Stomach (tissue), 9 donors: ENCODE results near the gene CAVIN4. TPM values are rescaled to one million over a fixed set of nuclear protein-coding genes. Genes with fewer than 3 reads are reported as not detected.

Experiments
- DNase-seq, 2 donors: peaks; one replicate each; pipeline versions ENCODE4 v3.0.0 to v3.0.0-alpha.2; 2013 to 2019
- H3K27ac ChIP-seq, 5 donors: fragments of 200-600 bp in 4 of 5; sonication (generic) in 4 of 5; one replicate each; pipeline ENCODE4 v1.5.1; 2013 to 2019; ENCODE audit warnings: mild to moderate bottlenecking in 1 of 5, moderate library complexity in 1 of 5
- H3K27me3 ChIP-seq, 3 donors: fragments of 200-600 bp; sonication (generic); one replicate each; pipeline ENCODE4 v1.5.1; 2017 to 2019; ENCODE audit warnings: mixed run types in 1 of 3
- H3K36me3 ChIP-seq, 4 donors: fragments of 200-600 bp; sonication (generic); 1 replicate in 3 of 4; 2 replicates in 1 of 4; pipeline ENCODE4 v1.5.1; 2016 to 2019
- H3K4me1 ChIP-seq, 4 donors: fragments of 200-600 bp; sonication (generic); one replicate each; pipeline ENCODE4 v1.5.1; 2016 to 2019
- H3K4me3 ChIP-seq, 4 donors: fragments of 200-600 bp; sonication (generic) in 3 of 4; one replicate each; pipeline ENCODE4 v1.5.1; 2016 to 2019; ENCODE audit warnings: mild to moderate bottlenecking in 1 of 4
- H3K9me3 ChIP-seq, 4 donors: fragments of 200-600 bp; sonication (generic); one replicate each; pipeline ENCODE4 v1.5.1; 2016 to 2019
- EP300 ChIP-seq: sonication (generic); formaldehyde crosslinking; IDR thresholded peaks from one replicate; pipeline ENCODE4 v1.6.1; 2017; ENCODE audit warnings: antibody characterized with exemption
- POLR2A ChIP-seq, 4 donors: fragments of 450-650 bp; IDR thresholded peaks; one replicate each; pipeline ENCODE4 v1.6.1; 2016; ENCODE audit warnings: antibody characterized with exemption in 4 of 4, control low read depth in 2 of 4, mild to moderate bottlenecking in 1 of 4, moderate library complexity in 1 of 4
- POLR2AphosphoS5 ChIP-seq, 3 donors: sonication (generic); formaldehyde crosslinking; IDR thresholded peaks; one replicate each; pipeline ENCODE4 v1.6.1; 2016; ENCODE audit warnings: antibody characterized with exemption in 3 of 3
- WGBS, 5 donors: extraction: QIAGEN DNeasy Blood & Tissue Kit in 3 of 5; methylation state at CpG; one replicate each; pipeline versions ENCODE4 v1.1.5 to v1.1.7; 2013 to 2018; 5-methylcytosine and 5-hydroxymethylcytosine counted together
- intact Hi-C: fragments of 100-400 bp; cut with DNase I; formaldehyde crosslinking; loops from one replicate; pipeline ENCODE4 v1.15.1; 2023; ENCODE audit warnings: low total_unique reads
- polyA plus RNA-seq, 3 donors: library from polyadenylated mRNA; stranded (reverse); fragments of 200-250 nt; gene quantifications; one replicate each; pipeline ENCODE4 v1.2.3, GENCODE V29; 2013
- total RNA-seq, 5 donors: library from RNA; depleted of rRNA; stranded (reverse); fragments of >200 nt; gene quantifications; one replicate each; pipeline versions ENCODE4 v1.1.0 to v1.2.3, GENCODE V29; 2014 to 2016
- TF ChIP-seq, protein P1 (sequence below), 7 experiments: fragments of 450-650 bp in 4 of 7; fragments of 200-600 bp in 3 of 7; sonication (generic) in 3 of 7; IDR thresholded peaks; one replicate each; pipeline ENCODE4 v1.5.1; 2016 to 2019; ENCODE audit warnings: antibody characterized with exemption in 7 of 7, control low read depth in 2 of 7, mild to moderate bottlenecking in 1 of 7
- donor health status: healthy with polysubstance abuse.
- donor health status: Bipolar disorder and iron deficiency.
- donor health status: healthy.

Gene CAVIN4
- total and polyA plus RNA-seq, 8 donors: 0.13 to 0.55 (median 0.34) TPM; not detected in 4

GRCh38 chr9:100587375-100587774, 9.5 kb downstream of the CAVIN4 start:
- 39 to 54% (median 50%) methylated on average over 9 of the region's 9 CpGs for WGBS, 5 donors
- intact Hi-C loops: no loop called here

GRCh38 chr9:100589582-100589981, 11.7 kb downstream of the CAVIN4 start:
- intact Hi-C loops: no loop called here
- WGBS, 5 donors: 49 to 66% (median 57%) methylated on average over 5 of the region's 5 CpGs
- H3K4me3 ChIP-seq: no peak overlapping the region
- H3K9me3 ChIP-seq: no peaks in the 10 kb centered on the region
- H3K36me3 ChIP-seq: peaks cover 0 to 5% (median 2%) of the 10 kb centered on the region in 4 donors
- no peak for DNase-seq
- no peaks in the 10 kb centered on the region for H3K4me1 ChIP-seq
- TF ChIP-seq POLR2AphosphoS5 (IDR thresholded peaks at IDR 0.05) (no peak), EP300 (no peak), POLR2A (IDR thresholded peaks at IDR 0.05) (no peak)
- H3K27ac ChIP-seq: no peak overlapping the region
- H3K27me3 ChIP-seq: no peaks in the 10 kb centered on the region

More at GRCh38 chr9:100587375-100587774, 9.5 kb downstream of the CAVIN4 start:
- H3K27me3 ChIP-seq: no peaks in the 10 kb centered on the region
- no peak for DNase-seq
- TF ChIP-seq POLR2AphosphoS5 (IDR thresholded peaks at IDR 0.05) (no peak), POLR2A (IDR thresholded peaks at IDR 0.05) (no peak), EP300 (no peak)
- TF ChIP-seq, protein P1, sequence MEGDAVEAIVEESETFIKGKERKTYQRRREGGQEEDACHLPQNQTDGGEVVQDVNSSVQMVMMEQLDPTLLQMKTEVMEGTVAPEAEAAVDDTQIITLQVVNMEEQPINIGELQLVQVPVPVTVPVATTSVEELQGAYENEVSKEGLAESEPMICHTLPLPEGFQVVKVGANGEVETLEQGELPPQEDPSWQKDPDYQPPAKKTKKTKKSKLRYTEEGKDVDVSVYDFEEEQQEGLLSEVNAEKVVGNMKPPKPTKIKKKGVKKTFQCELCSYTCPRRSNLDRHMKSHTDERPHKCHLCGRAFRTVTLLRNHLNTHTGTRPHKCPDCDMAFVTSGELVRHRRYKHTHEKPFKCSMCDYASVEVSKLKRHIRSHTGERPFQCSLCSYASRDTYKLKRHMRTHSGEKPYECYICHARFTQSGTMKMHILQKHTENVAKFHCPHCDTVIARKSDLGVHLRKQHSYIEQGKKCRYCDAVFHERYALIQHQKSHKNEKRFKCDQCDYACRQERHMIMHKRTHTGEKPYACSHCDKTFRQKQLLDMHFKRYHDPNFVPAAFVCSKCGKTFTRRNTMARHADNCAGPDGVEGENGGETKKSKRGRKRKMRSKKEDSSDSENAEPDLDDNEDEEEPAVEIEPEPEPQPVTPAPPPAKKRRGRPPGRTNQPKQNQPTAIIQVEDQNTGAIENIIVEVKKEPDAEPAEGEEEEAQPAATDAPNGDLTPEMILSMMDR (IDR thresholded peaks at IDR 0.05): no peak
- H3K4me1 ChIP-seq: no peaks in the 10 kb centered on the region
- H3K9me3 ChIP-seq: no peaks in the 10 kb centered on the region
- no peak overlapping the region for H3K27ac ChIP-seq
- H3K36me3 ChIP-seq: peaks cover 0 to 5% (median 2%) of the 10 kb centered on the region in 4 donors
- no peak overlapping the region for H3K4me3 ChIP-seq

GRCh38 chr9:100590481-100590880, 12.6 kb downstream of the CAVIN4 start:
- Histone ChIP-seq H3K9me3 (no peaks in the 10 kb centered on the region), H3K4me3 (no peak overlapping the region), H3K4me1 (peaks cover 0 to 3% (median 0%) of the 10 kb centered on the region in 4 donors), H3K27ac (no peak overlapping the region), H3K36me3 (peaks cover 0 to 5% (median 2%) of the 10 kb centered on the region in 4 donors), H3K27me3 (no peaks in the 10 kb centered on the region)
- TF ChIP-seq, protein P1 (IDR thresholded peaks at IDR 0.05): no peak
- TF ChIP-seq EP300: no peak
- TF ChIP-seq POLR2AphosphoS5 (IDR thresholded peaks at IDR 0.05): no peak
- TF ChIP-seq POLR2A (IDR thresholded peaks at IDR 0.05): no peak
- WGBS, 5 donors: 45 to 71% (median 65%) methylated on average over 2 of the region's 2 CpGs
- intact Hi-C loops: no loop called here
- no peak for DNase-seq

DNA sequence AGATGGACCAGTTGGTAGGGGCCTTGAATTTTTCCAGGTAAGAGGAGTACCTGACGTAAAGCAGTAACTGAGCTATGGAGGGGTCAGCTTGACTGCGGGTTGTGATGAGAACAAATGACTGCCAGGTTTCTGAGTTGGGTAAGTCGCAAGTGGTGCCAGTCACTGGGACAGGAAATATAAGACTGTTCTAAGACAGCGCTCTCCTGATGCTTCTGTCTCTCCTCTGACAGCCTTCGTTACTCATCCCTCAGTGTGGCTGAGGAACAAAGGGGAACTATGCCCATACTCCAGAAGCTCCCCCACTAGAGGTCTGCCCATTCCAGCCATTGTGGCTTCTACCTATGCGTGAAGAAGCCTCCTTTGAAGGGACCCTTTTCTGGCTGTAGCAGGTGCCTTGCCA, 13.3 kb downstream of the CAVIN4 start:
- Histone ChIP-seq H3K27ac (no peak overlapping the region), H3K4me1 (peaks cover 0 to 8% (median 0%) of the 10 kb centered on the region in 4 donors), H3K36me3 (peaks cover 0 to 1% (median under 1%) of the 10 kb centered on the region in 4 donors), H3K9me3 (no peaks in the 10 kb centered on the region), H3K27me3 (no peaks in the 10 kb centered on the region), H3K4me3 (no peak overlapping the region)
- 91 to 96% (median 94%) methylated on average over 6 of the region's 6 CpGs for WGBS, 5 donors
- TF ChIP-seq POLR2AphosphoS5 (IDR thresholded peaks at IDR 0.05) (no peak), POLR2A (IDR thresholded peaks at IDR 0.05) (no peak), EP300 (no peak)
- TF ChIP-seq, protein P1 (IDR thresholded peaks at IDR 0.05): no peak
- DNase-seq: no peak
- intact Hi-C loops: no loop called here

DNA sequence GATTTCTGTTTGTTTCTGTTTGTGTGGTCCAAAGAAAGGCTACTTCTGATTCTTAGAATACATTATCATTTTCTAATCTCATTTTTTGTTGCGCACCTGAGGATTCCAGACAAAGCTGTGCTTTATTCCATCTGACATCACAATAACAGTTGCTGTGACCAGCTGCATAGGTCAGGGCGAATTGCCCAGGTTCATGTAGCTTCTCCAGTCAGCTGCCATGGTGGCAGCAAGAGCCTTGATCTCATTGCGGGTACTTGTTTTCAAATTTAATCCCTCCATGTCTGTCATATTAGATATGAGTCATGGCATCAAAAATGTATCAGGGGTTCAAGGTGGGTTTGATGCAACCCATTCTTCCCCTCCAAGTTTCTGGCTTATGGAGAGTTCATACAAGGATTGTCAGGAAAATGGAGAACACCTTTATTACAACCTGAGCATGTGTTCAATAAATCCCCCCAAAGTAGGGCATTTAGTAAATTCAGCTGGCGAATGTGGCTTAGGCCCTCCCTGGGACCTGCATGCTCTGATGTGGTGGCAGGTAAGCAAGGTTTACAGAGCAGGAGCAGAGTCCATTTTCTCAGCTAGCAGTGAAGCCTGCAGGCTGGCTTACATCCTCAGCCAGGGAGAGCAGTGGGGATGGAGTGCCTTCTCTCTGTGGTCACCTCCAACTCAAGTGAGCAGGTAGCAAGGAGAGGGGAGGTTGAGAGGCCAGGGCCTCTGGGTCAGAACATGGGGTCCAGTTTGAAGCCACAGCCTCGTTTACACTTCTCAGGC, 13.9 kb downstream of the CAVIN4 start:
- no peak for TF ChIP-seq POLR2AphosphoS5 (IDR thresholded peaks at IDR 0.05)
- no peak for TF ChIP-seq EP300
- TF ChIP-seq, protein P1 (IDR thresholded peaks at IDR 0.05): no peak
- TF ChIP-seq POLR2A (IDR thresholded peaks at IDR 0.05): no peak
- H3K27me3 ChIP-seq: no peaks in the 10 kb centered on the region
- intact Hi-C loops: no loop called here
- WGBS, 5 donors: 77 to 85% (median 79%) methylated on average over 5 of the region's 5 CpGs
- H3K36me3 ChIP-seq: no peaks in the 10 kb centered on the region
- no peak for DNase-seq
- no peaks in the 10 kb centered on the region for H3K9me3 ChIP-seq
- no peak overlapping the region for H3K4me3 ChIP-seq
- H3K4me1 ChIP-seq: peaks cover 0 to 8% (median 0%) of the 10 kb centered on the region in 4 donors
- H3K27ac ChIP-seq: no peak overlapping the region
